ENCODE data around the gene SSH2. TPM values are rescaled to one million over a fixed set of nuclear protein-coding genes. Genes with fewer than 3 reads are reported as not detected.

SSH2 gene
- total RNA-seq, 2 donors from 2014 or later: 36.1 to 36.8 TPM

DNA sequence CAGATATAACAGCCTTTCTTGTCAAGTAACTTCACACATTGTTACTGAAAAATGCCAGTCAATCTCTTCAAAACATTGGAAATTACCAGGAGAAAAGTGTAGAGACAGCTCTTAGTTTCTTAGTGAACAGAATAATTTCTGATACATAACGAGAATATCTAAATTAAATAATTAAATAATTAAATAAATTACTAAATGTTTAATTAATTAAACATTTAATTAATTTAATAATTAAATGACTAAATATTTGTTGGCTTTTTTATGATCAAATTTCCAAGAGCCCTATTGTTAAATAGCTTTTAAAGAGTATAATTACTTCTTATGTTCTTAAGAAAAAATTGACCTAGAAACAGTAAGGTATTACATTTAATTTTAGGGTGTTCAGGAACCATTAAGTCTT, 129.6 kb downstream of the SSH2 start:
- H3K27ac ChIP-seq: no peak overlapping the region
- DNase-seq (ENCODE audit: low spot score): no peak
- H3K36me3 ChIP-seq: no peaks in the 10 kb centered on the region
- TF ChIP-seq, protein P1, sequence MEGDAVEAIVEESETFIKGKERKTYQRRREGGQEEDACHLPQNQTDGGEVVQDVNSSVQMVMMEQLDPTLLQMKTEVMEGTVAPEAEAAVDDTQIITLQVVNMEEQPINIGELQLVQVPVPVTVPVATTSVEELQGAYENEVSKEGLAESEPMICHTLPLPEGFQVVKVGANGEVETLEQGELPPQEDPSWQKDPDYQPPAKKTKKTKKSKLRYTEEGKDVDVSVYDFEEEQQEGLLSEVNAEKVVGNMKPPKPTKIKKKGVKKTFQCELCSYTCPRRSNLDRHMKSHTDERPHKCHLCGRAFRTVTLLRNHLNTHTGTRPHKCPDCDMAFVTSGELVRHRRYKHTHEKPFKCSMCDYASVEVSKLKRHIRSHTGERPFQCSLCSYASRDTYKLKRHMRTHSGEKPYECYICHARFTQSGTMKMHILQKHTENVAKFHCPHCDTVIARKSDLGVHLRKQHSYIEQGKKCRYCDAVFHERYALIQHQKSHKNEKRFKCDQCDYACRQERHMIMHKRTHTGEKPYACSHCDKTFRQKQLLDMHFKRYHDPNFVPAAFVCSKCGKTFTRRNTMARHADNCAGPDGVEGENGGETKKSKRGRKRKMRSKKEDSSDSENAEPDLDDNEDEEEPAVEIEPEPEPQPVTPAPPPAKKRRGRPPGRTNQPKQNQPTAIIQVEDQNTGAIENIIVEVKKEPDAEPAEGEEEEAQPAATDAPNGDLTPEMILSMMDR (IDR thresholded peaks at IDR 0.05): no peak
- H3K4me1 ChIP-seq: no peaks in the 10 kb centered on the region
- no peaks in the 10 kb centered on the region for H3K9me3 ChIP-seq
- H3K27me3 ChIP-seq: no peaks in the 10 kb centered on the region
- no peak overlapping the region for H3K4me3 ChIP-seq

DNA sequence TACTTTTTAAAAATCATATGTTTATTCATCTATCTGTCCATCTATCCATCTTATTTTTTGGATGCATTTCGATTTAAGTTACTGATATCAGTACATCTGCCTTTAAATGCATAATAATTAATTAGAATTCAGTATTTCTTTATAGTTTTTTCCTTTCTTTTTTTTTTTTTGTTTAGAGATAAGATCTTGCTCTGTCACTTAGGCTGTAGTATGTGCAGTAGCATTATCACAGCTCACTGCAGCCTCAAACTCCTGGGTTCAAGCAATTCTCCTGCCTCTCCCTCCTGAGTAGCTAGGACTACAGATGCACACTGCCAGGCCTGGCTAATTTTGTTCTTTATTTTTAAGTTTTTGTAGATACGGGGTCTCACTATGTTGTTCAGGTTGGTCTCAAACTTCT, 133.4 kb downstream of the SSH2 start:
- DNase-seq (ENCODE audit: low spot score): no peak
- TF ChIP-seq, protein P1 (IDR thresholded peaks at IDR 0.05): no peak
- H3K4me1 ChIP-seq: no peaks in the 10 kb centered on the region
- no peaks in the 10 kb centered on the region for H3K36me3 ChIP-seq
- H3K4me3 ChIP-seq: no peak overlapping the region
- H3K27ac ChIP-seq: no peak overlapping the region
- no peaks in the 10 kb centered on the region for H3K27me3 ChIP-seq
- H3K9me3 ChIP-seq: no peaks in the 10 kb centered on the region

DNA sequence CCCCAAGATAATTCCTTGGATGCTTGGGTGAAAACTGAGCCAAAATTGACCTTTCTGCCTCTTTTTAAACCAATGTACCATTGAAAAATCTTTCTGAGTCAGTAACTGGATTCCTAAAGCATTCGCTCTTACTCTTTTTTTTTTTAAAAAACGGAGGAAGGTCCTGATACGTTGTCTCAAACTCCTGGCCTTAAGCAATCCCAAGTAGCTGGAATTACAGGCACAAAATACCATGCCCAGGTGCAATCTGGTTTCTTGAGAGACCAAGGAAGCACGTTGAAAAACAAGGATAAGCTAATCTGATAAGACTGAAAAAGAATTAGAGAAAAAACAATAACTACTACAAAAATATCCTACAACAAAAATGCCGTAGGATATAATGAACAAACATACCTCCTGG, 136.5 kb downstream of the SSH2 start:
- DNase-seq (ENCODE audit: low spot score): no peak
- TF ChIP-seq, protein P1 (IDR thresholded peaks at IDR 0.05): no peak
- H3K27me3 ChIP-seq: no peaks in the 10 kb centered on the region
- H3K27ac ChIP-seq: no peak overlapping the region
- no peaks in the 10 kb centered on the region for H3K9me3 ChIP-seq
- peaks cover 0 to 16% of the 10 kb centered on the region in 2 donors for H3K4me1 ChIP-seq
- no peak overlapping the region for H3K4me3 ChIP-seq
- no peaks in the 10 kb centered on the region for H3K36me3 ChIP-seq

DNA sequence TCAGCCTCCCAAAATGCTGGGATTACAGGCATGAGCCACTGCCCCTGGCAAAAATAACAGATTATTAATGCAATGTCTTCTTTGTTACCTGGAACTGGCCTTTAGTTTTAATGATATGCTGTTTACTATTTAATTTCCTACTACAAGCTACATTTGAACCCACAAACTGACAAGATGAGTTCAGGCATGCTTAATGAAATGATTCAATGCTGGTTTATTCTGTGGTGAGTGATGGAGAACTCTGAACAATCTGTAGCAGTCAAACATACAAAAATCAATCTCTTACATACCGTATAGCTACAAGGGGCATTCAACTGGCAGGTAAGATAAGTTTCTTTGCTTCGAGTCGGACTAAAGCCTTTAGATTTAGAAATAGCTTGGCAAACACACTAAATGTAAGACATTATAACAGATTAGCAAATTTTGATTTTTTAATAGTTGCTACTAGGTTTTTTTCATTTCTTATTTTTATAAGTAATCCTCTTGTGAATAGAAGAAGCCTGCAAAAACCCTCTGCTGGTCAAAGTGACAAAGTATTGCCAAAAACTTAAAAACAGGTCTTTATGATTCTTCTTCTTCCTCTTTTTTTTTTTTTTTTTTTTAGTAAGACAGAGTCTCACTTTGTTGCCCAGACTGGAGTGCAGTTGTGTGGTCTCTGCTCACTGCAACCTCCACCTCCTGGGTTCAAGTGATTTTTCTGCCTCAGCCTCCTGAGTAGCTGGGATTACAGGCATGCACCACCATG, 138.5 kb downstream of the SSH2 start:
- Histone ChIP-seq H3K4me3 (no peak overlapping the region), H3K9me3 (no peaks in the 10 kb centered on the region)

DNA sequence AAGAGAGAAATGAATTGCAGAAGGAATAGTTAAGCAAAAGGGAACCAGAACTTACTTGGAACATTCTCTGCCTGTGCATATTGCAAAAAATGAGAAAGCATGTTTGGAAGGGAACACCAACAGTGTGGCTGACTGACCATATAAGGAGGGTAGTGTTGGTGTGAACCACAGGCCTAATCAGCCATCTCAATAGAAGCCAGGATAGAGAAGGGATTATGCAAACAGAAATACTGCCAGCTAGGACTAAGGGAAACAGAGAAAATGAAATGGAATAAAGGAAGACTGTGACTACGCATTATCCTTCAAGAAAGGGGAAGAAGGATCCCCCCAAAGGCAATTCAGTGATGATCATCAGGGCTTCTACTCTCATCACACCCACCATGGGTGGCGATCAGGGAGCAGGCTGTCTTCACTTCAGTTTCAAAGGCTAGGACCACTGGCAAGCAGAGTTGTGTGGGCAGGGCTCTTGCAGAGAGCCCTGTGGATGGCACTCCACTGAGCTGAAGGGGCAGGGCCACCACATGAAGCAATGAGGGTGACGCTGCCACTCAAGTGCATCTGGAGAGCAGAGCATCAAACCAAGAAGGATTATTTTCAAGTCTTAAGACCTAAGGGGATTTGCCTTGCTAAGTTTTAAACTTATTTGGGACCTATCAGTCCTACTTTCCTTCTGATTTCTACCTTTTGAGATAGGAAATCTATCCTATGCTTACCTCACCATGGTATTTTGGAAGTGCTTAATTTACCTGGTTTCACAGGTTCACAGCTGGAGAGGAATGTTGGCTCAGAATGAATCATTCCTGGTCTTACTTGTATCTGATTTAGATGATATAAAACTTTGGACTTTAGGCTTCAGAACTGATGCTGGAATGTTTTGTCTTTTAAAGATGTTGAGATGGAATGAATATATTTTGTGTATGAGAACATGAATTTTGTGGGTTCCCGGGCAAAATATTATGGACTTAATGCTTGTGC, 140.5 kb downstream of the SSH2 start:
- Histone ChIP-seq H3K36me3 (no peaks in the 10 kb centered on the region), H3K4me3 (no peak overlapping the region), H3K27me3 (no peaks in the 10 kb centered on the region), H3K4me1 (peaks cover 0 to 29% of the 10 kb centered on the region in 2 donors), H3K9me3 (no peaks in the 10 kb centered on the region), H3K27ac (peak overlapping the region; percentile 58 to 66)
- TF ChIP-seq, protein P1 (IDR thresholded peaks at IDR 0.05): no peak
- peak; percentile 60 for DNase-seq (ENCODE audit: low spot score)

More for the DNA sequence above, 138.5 kb downstream of the SSH2 start:
- H3K27ac ChIP-seq: no peak overlapping the region
- H3K4me1 ChIP-seq: peaks cover 0 to 16% of the 10 kb centered on the region in 2 donors
- TF ChIP-seq, protein P1 (IDR thresholded peaks at IDR 0.05): no peak
- no peaks in the 10 kb centered on the region for H3K36me3 ChIP-seq
- H3K27me3 ChIP-seq: no peaks in the 10 kb centered on the region
- no peak for DNase-seq (ENCODE audit: low spot score)

Data from right atrium auricular region (tissue), 2 donors.